ENCODE results near the gene LOC101059915.

DNA sequence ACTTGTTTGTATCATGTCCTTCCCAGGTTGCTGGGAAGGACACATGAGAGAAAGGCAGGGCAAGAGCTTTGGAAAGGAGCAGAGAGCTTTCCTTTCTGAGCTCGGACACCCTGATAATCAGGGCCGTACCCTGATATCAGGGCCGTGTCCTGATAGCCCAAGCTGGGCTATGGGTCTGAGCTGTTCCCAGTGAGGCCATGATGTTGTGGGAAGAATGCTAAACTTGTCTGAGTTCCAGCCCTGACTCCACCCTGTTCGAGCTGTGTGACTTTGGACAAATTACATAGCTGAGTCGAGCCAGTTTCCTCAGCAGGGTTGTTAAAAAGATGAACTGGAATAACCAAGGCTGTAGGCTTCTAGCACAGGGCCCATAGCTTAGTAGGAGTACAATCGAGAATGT is 45.7 kb upstream of the LOC101059915 start:
- TF ChIP-seq, protein P1, sequence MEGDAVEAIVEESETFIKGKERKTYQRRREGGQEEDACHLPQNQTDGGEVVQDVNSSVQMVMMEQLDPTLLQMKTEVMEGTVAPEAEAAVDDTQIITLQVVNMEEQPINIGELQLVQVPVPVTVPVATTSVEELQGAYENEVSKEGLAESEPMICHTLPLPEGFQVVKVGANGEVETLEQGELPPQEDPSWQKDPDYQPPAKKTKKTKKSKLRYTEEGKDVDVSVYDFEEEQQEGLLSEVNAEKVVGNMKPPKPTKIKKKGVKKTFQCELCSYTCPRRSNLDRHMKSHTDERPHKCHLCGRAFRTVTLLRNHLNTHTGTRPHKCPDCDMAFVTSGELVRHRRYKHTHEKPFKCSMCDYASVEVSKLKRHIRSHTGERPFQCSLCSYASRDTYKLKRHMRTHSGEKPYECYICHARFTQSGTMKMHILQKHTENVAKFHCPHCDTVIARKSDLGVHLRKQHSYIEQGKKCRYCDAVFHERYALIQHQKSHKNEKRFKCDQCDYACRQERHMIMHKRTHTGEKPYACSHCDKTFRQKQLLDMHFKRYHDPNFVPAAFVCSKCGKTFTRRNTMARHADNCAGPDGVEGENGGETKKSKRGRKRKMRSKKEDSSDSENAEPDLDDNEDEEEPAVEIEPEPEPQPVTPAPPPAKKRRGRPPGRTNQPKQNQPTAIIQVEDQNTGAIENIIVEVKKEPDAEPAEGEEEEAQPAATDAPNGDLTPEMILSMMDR (optimal IDR thresholded peaks at IDR 0.05 in 1 of 3, IDR thresholded peaks at IDR 0.05 in 1 of 3, conservative IDR thresholded peaks at IDR 0.05 in 1 of 3; ENCODE audit: extremely low read depth in 1 of 3, insufficient read depth in 2 of 3, low read length in 3 of 3) = no peak
- no peak for TF ChIP-seq EZH2 (IDR thresholded peaks at IDR 0.05; ENCODE audit: low read length)
